H1 (cell line): ENCODE results near the gene GTSF1L. TPM values are rescaled to one million over a fixed set of nuclear protein-coding genes. Genes with fewer than 3 reads are reported as not detected.

Experiments
- CTCF ChIA-PET: fragments of 300-600 bp; sonication (Branson Sonifier 250); formaldehyde crosslinking; loops from one replicate; lab custom pipeline; 2021; ENCODE audit not compliant: partially characterized antibody; lab: Charles Lee
- POLR2A ChIA-PET: fragments of 300-600 bp; sonication (Branson Sonifier 250); formaldehyde crosslinking; loops from one replicate; lab custom pipeline; 2021; ENCODE audit warnings: inconsistent platforms; ENCODE audit not compliant: partially characterized antibody; lab: Charles Lee
- DNase-seq, 2 experiments: peaks; one replicate each; pipeline versions ENCODE4 v3.0.0 to v3.0.0-alpha.2; 2010 to 2022; ENCODE audit warnings: low spot score in 2 of 2, low read depth in 1 of 2, mixed read lengths in 1 of 2
- FAIRE-seq: peaks from 2 replicates; lab custom pipeline; 2011; peaks lifted over from hg19 to GRCh38; lab: Jason Lieb, UNC
- H2AFZ ChIP-seq: 2 replicates; pipeline ENCODE4 v1.8.1; 2012; ENCODE audit warnings: low read length, inconsistent platforms
- H2AK5ac ChIP-seq: 2 replicates; pipeline ENCODE4 v1.6.1; 2013; ENCODE audit warnings: low read depth, low read length
- H2BK120ac ChIP-seq: replicated peaks from 2 replicates; pipeline ENCODE3; 2013; ENCODE audit warnings: low read depth, low read length, inconsistent platforms
- H2BK12ac ChIP-seq: 2 replicates; pipeline ENCODE4 v1.6.1; 2013; ENCODE audit warnings: low read depth, low read length
- H2BK15ac ChIP-seq: 2 replicates; pipeline ENCODE4 v1.6.1; 2013; ENCODE audit warnings: low read length
- H2BK20ac ChIP-seq: 2 replicates; pipeline ENCODE4 v1.6.1; 2013; ENCODE audit warnings: low read length
- H2BK5ac ChIP-seq: 2 replicates; pipeline ENCODE4 v1.6.1; 2013; ENCODE audit warnings: low read depth, low read length
- H3K14ac ChIP-seq: 2 replicates; pipeline ENCODE4 v1.6.1; 2013; ENCODE audit warnings: inconsistent platforms; ENCODE audit not compliant: insufficient read length
- H3K18ac ChIP-seq: 2 replicates; pipeline ENCODE4 v1.6.1; 2013; ENCODE audit warnings: low read length; ENCODE audit errors: extremely low read depth
- H3K23ac ChIP-seq: 2 replicates; pipeline ENCODE4 v1.6.1; 2013; ENCODE audit warnings: inconsistent platforms; ENCODE audit not compliant: insufficient read length
- H3K23me2 ChIP-seq: 2 replicates; pipeline ENCODE4 v1.6.1; 2013; ENCODE audit warnings: low read depth, low read length
- H3K27ac ChIP-seq: 2 replicates; pipeline ENCODE4 v1.6.1; 2011; ENCODE audit warnings: low read depth, low read length, inconsistent platforms
- H3K27me3 ChIP-seq, 4 experiments: replicated peaks in 1 of 4; 1 replicate in 1 of 4; 2 replicates in 3 of 4; pipeline versions ENCODE4 v1.6.1 to v1.8.1; 2011 to 2013; ENCODE audit warnings: low read length in 3 of 4, mild to moderate bottlenecking in 3 of 4, inconsistent platforms in 2 of 4, mixed read lengths in 2 of 4, moderate library complexity in 1 of 4; ENCODE audit not compliant: control insufficient read depth in 3 of 4, insufficient read depth in 3 of 4; ENCODE audit errors: extremely low read depth in 1 of 4
- H3K36me3 ChIP-seq, 4 experiments: 2 replicates each; pipeline versions ENCODE4 v1.6.1 to v1.8.1; 2011 to 2013; ENCODE audit warnings: mild to moderate bottlenecking in 4 of 4, low read length in 3 of 4, moderate library complexity in 2 of 4, control low read depth in 1 of 4, inconsistent platforms in 1 of 4; ENCODE audit not compliant: insufficient read depth in 4 of 4, control insufficient read depth in 2 of 4
- H3K4ac ChIP-seq: replicated peaks from 2 replicates; pipeline ENCODE3; 2013; ENCODE audit warnings: low read length, low read depth, mixed read lengths, inconsistent platforms; ENCODE audit not compliant: insufficient read length
- H3K4me1 ChIP-seq, 4 experiments: replicated peaks in 1 of 4; 1 replicate in 1 of 4; 2 replicates in 3 of 4; pipeline versions ENCODE4 v1.6.1 to v1.8.1; 2011 to 2013; ENCODE audit warnings: low read length in 3 of 4, inconsistent platforms in 2 of 4, mixed read lengths in 1 of 4; ENCODE audit not compliant: insufficient read depth in 4 of 4, control insufficient read depth in 3 of 4
- H3K4me2 ChIP-seq, 2 experiments: 2 replicates each; pipeline versions ENCODE4 v1.6.1 to v1.8.1; 2011 to 2013; ENCODE audit warnings: low read depth in 2 of 2, low read length in 2 of 2, control low read depth in 1 of 2, inconsistent platforms in 1 of 2, mild to moderate bottlenecking in 1 of 2; ENCODE audit not compliant: insufficient read depth in 1 of 2
- H3K4me3 ChIP-seq, 4 experiments: fragments of 200-600, 300-600 bp in 1 of 4; sonication (generic), shearing (Covaris generic), sonication (Bioruptor Twin) in 1 of 4; 2 replicates each; pipeline versions ENCODE4 v1.5.1 to v1.8.1; 2011 to 2016; ENCODE audit warnings: low read length in 4 of 4, low read depth in 3 of 4, control low read depth in 2 of 4, inconsistent platforms in 2 of 4, mild to moderate bottlenecking in 2 of 4, mixed read lengths in 1 of 4, moderate library complexity in 1 of 4; ENCODE audit not compliant: insufficient read depth in 2 of 4; ENCODE audit errors: extremely low read depth in 1 of 4
- H3K56ac ChIP-seq: replicated peaks from 2 replicates; pipeline ENCODE3; 2013; ENCODE audit warnings: low read depth, mild to moderate bottlenecking, mixed read lengths, low read length, inconsistent platforms; ENCODE audit not compliant: insufficient read length
- H3K79me1 ChIP-seq: 2 replicates; pipeline ENCODE4 v1.6.1; 2013; ENCODE audit warnings: low read depth, low read length, control low read depth
- H3K79me2 ChIP-seq, 2 experiments: 2 replicates each; pipeline versions ENCODE4 v1.6.1 to v1.8.1; 2012 to 2013; ENCODE audit warnings: low read length in 2 of 2, mild to moderate bottlenecking in 2 of 2, inconsistent platforms in 1 of 2; ENCODE audit not compliant: insufficient read depth in 2 of 2, control insufficient read depth in 1 of 2
- H3K9ac ChIP-seq, 4 experiments: replicated peaks in 1 of 4; 1 replicate in 1 of 4; 2 replicates in 3 of 4; pipeline versions ENCODE4 v1.6.1 to v1.8.1; 2011 to 2013; ENCODE audit warnings: low read depth in 3 of 4, low read length in 3 of 4, control low read depth in 2 of 4, mild to moderate bottlenecking in 2 of 4, moderate library complexity in 2 of 4, inconsistent platforms in 1 of 4; ENCODE audit errors: extremely low read depth in 1 of 4
- H3K9me3 ChIP-seq, 2 experiments: 2 replicates each; pipeline versions ENCODE4 v1.6.1 to v1.8.1; 2012 to 2013; ENCODE audit warnings: mild to moderate bottlenecking in 2 of 2, moderate library complexity in 2 of 2, control low read depth in 1 of 2, inconsistent platforms in 1 of 2, low read depth in 1 of 2, low read length in 1 of 2, mixed read lengths in 1 of 2; ENCODE audit not compliant: insufficient read depth in 2 of 2
- H4K20me1 ChIP-seq, 2 experiments: replicated peaks in 1 of 2; 2 replicates each; pipeline versions ENCODE3 to v1.8.1; 2011 to 2013; ENCODE audit warnings: inconsistent platforms in 2 of 2, low read length in 2 of 2, mild to moderate bottlenecking in 1 of 2; ENCODE audit not compliant: insufficient read depth in 2 of 2, control insufficient read depth in 1 of 2
- H4K5ac ChIP-seq: 2 replicates; pipeline ENCODE4 v1.6.1; 2013; ENCODE audit warnings: low read length, low read depth, mixed read lengths, inconsistent platforms; ENCODE audit not compliant: insufficient read length
- H4K8ac ChIP-seq: 2 replicates; pipeline ENCODE4 v1.8.0; 2013; ENCODE audit warnings: mild to moderate bottlenecking, moderate library complexity, low read length, inconsistent platforms; ENCODE audit not compliant: insufficient read depth; ENCODE audit errors: extremely low read depth
- H4K91ac ChIP-seq: replicated peaks from 2 replicates; pipeline ENCODE3; 2013; ENCODE audit warnings: low read length, mixed read lengths, inconsistent platforms; ENCODE audit not compliant: insufficient read length
- RFX5 ChIP-seq: IDR thresholded peaks from 2 replicates; pipeline ENCODE4 v1.6.1; 2011; ENCODE audit warnings: low read depth, low read length, improper control_type of control experiment, borderline replicate concordance
- SRF ChIP-seq: IDR thresholded peaks from 2 replicates; pipeline ENCODE4 v1.6.1; 2011; ENCODE audit warnings: mild to moderate bottlenecking, low read depth, low read length, moderate library complexity
- WGBS, 2 experiments: shearing (Covaris generic) in 1 of 2; methylation state at CpG; one replicate each; pipeline versions ENCODE4 v1.1.6 to v1.1.7; 2013 to 2015; ENCODE audit warnings: low lambda C conversion rate in 2 of 2, mixed read lengths in 2 of 2, inconsistent platforms in 1 of 2, low coverage in 1 of 2, missing lambda C conversion rate in 1 of 2; ENCODE audit not compliant: insufficient replicate concordance in 2 of 2, insufficient coverage in 1 of 2, insufficient read length in 1 of 2; ENCODE audit errors: extremely low coverage in 1 of 2, missing lambda C conversion rate in 1 of 2; 5-methylcytosine and 5-hydroxymethylcytosine counted together
- polyA plus RNA-seq, 7 experiments: library from polyadenylated mRNA; depleted of rRNA in 3 of 7; stranded (reverse) in 5 of 7; unstranded in 2 of 7; fragments of >200 nt in 5 of 7; fragments of 200-250 nt in 2 of 7; gene quantifications; 1 replicate in 5 of 7; 2 replicates in 1 of 7; 4 replicates in 1 of 7; pipeline versions ENCODE4 v1.2.1 to v1.2.3, GENCODE V29; 2011 to 2013; ENCODE audit warnings: missing spikeins in 2 of 7, mixed read lengths in 2 of 7
- total RNA-seq: library from RNA; stranded (reverse); fragmentation: NEBNext Ultra II Directional; extraction: Animal tissue kit (Norgen Biotek cat#: 25700); gene quantifications from 2 replicates; pipeline ENCODE4 v1.2.1, GENCODE V29; 2021

Gene GTSF1L
- total and polyA plus RNA-seq, 2 of the 8 experiments (the other 6 are each of a cell fraction or from before 2014, with no cell fraction given), result not detected

GRCh38 chr20:43702502-43702901, 24.3 kb downstream of the GTSF1L start:
- H3K9ac ChIP-seq, result no peak overlapping the region
- H4K20me1 ChIP-seq, result peaks cover 3 to 12% of the 10 kb centered on the region in 2 experiments
- ChIA-PET CTCF (interaction anchor here (2.3 kb wide), 1 partner anchor 10 kb away, joined by 13 read pairs; no protein-coding TSS in a partner anchor), POLR2A (no interaction called here)
- H3K27me3 ChIP-seq, result no peaks in the 10 kb centered on the region
- WGBS, 2 experiments, result 97% methylated on average over 11 of the region's 14 CpGs; no CpG with 5 or more reads in 1 of the 2 experiments
- H3K4me3 ChIP-seq, result no peak overlapping the region
- H2AK5ac ChIP-seq, result no peak overlapping the region
- DNase-seq (no peak), FAIRE-seq (no peak)
- no peak overlapping the region for H2AFZ ChIP-seq
- no peaks in the 10 kb centered on the region for H3K4me1 ChIP-seq
- no peaks in the 10 kb centered on the region for H3K9me3 ChIP-seq
- no peak overlapping the region for H4K91ac ChIP-seq
- H3K23ac ChIP-seq, result no peak overlapping the region
- no peaks in the 10 kb centered on the region; the same call in 1 of the 2 replicates for H3K79me1 ChIP-seq
- H3K18ac ChIP-seq, result no peak overlapping the region
- no peak overlapping the region for H3K4me2 ChIP-seq
- no peak overlapping the region for H3K4ac ChIP-seq
- H2BK20ac ChIP-seq, result no peak overlapping the region
- no peak overlapping the region for H2BK12ac ChIP-seq
- no peak overlapping the region for H2BK5ac ChIP-seq
- no peak overlapping the region for H3K56ac ChIP-seq
- no peaks in the 10 kb centered on the region; a peak in 1 of 4 replicates for H3K79me2 ChIP-seq
- no peak overlapping the region for H3K14ac ChIP-seq
- no peak overlapping the region for H2BK120ac ChIP-seq
- H4K5ac ChIP-seq, result no peak overlapping the region
- H3K36me3 ChIP-seq, result peaks cover 25 to 58% (median 47%) of the 10 kb centered on the region in 4 experiments
- no peaks in the 10 kb centered on the region for H3K23me2 ChIP-seq
- H4K8ac ChIP-seq, result no peak overlapping the region
- H2BK15ac ChIP-seq, result no peak overlapping the region
- H3K27ac ChIP-seq, result no peak overlapping the region
- no peak for TF ChIP-seq SRF
- TF ChIP-seq RFX5, result no peak
